GM18520 (cell line): ENCODE data around the gene NCAPD2.

Source experiments
- ATAC-seq: cut with Tn5 transposase; IDR thresholded peaks from one replicate; pipeline ENCODE4 v1.9.1; 2021; ENCODE audit not compliant: unreplicated experiment

The NCAPD2 gene

GRCh38 chr12:6493497-6494257 is at the start of gene NCAPD2:
Gene NCAPD2, plus strand, starts transcription at chr12:6494102. Its CDS starts 997 bp downstream, at chr12:6495099.
- ATAC-seq = peak; percentile 92

DNA sequence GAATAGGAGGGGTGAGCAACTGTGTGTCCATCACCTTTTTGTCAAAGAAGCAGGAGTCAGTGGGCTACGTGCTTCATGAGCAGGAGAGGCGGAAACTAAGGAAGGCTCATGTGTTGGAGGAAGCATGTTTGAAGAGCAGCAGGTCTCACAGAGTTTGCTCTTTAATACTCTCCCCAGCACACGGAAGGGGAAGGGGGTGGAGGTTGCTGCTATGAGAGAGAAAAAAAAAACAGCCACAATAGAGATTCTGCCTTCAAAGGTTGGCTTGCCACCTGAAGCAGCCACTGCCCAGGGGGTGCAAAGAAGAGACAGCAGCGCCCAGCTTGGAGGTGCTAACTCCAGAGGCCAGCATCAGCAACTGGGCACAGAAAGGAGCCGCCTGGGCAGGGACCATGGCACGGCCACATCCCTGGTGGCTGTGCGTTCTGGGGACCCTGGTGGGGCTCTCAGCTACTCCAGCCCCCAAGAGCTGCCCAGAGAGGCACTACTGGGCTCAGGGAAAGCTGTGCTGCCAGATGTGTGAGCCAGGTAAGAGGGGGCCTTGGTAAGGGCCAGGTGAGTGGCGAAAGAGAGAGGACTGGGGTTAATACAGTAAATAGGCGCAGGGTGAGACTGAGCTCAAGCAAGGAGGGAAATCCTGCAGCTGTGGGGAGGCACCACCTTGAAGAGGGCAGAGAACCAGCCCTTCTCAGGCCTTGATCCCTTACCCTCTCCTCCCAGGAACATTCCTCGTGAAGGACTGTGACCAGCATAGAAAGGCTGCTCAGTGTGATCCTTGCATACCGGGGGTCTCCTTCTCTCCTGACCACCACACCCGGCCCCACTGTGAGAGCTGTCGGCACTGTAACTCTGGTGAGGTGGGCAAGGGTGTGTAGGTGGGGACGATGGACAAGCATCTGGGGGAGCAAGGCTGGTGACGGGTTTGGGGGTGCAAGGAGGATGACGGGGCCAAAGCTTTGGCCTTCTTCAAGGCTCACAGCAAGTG is 48.9 kb upstream of the NCAPD2 start, which contains the start of gene CD27:
Gene CD27 (plus strand): TSS at position 252 of the 985 bp plus-strand sequence. CDS start 141 bp downstream, at position 393.
- no peak for ATAC-seq

DNA sequence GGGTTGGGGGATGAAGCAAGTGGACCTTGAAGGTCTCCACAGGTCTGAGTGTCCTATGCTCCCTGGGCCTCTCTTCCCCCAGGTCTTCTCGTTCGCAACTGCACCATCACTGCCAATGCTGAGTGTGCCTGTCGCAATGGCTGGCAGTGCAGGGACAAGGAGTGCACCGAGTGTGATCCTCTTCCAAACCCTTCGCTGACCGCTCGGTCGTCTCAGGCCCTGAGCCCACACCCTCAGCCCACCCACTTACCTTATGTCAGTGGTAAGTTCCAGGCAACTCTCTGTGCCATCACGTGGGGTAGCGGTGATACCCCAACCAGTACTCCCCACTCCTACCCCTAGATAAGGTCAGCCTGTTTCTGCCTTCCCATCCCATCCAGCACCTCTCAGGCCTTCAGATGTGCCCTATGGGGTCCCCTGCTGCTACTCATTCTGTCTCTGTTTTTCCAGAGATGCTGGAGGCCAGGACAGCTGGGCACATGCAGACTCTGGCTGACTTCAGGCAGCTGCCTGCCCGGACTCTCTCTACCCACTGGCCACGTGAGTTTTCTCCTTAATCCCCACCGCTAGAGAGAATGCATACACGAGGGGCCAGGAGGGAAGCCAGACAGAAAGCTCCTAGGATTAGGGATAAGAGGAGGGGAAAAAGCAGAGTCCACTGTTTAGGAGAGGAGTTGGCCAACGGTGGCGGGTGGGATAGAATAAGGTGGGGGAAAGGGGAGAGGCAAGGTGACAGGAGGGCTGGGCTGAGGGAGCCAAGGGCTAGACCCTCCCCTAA is 43.6 kb upstream of the NCAPD2 start:
- ATAC-seq = no peak

GRCh38 chr12:6450869-6451347 is 43.0 kb upstream of the NCAPD2 start:
- ATAC-seq = peak; percentile 2

GRCh38 chr12:6451348-6452244 is 42.3 kb upstream of the NCAPD2 start, which contains the start of gene TAPBPL:
Gene TAPBPL, plus strand, starts transcription at chr12:6452042. Its CDS starts 207 bp downstream, at chr12:6452249.
- peak; percentile 34 for ATAC-seq

DNA sequence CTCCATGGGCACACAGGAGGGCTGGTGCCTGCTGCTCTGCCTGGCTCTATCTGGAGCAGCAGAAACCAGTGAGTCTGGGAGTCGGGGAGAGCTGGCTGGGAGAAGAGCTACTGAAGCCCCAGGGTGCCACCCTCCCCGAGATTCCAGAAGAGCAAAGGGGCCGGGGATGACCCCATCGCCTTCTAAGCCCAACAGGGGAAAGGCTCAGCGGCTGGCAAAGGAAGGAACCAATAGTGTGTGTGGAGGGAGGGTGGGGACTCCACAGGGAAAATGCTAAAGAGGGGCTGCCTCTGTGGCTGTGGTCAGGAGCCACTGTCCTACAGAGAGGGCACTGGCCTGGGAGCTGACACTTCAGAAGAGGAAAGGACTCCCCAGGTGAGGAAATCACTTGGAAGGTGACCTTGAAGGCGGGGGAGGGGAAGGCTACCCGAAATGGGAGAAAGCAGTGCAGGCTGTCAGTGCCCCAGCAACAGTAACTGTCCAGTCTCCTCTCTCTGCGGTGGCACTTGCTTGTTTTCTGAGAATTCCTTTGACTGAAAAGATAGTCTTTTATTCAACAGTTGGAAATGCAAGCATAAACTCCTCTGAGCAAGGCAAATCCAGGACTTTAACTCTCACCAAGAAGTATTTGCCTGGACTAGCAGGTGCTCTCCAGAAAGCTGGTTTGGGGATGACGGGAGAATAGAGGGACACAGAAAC is 41.5 kb upstream of the NCAPD2 start:
- no peak for ATAC-seq

DNA sequence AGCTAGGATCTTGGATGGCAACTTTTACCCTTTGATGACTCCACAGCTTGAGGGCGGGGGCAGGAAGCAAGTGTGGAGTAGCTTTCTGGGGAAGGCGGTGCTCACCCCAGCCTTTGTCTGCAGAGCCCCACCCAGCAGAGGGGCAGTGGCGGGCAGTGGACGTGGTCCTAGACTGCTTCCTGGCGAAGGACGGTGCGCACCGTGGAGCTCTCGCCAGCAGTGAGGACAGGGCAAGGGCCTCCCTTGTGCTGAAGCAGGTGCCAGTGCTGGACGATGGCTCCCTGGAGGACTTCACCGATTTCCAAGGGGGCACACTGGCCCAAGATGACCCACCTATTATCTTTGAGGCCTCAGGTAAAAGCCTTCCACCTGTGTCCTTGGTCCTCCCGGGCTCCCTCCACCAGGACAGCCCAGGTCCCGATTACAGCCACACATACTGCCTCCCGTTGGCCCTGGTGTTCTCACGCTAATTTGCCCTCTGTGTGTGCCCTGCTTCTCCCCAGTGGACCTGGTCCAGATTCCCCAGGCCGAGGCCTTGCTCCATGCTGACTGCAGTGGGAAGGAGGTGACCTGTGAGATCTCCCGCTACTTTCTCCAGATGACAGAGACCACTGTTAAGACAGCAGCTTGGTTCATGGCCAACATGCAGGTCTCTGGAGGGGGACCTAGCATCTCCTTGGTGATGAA is 40.8 kb upstream of the NCAPD2 start:
- ATAC-seq = no peak

DNA sequence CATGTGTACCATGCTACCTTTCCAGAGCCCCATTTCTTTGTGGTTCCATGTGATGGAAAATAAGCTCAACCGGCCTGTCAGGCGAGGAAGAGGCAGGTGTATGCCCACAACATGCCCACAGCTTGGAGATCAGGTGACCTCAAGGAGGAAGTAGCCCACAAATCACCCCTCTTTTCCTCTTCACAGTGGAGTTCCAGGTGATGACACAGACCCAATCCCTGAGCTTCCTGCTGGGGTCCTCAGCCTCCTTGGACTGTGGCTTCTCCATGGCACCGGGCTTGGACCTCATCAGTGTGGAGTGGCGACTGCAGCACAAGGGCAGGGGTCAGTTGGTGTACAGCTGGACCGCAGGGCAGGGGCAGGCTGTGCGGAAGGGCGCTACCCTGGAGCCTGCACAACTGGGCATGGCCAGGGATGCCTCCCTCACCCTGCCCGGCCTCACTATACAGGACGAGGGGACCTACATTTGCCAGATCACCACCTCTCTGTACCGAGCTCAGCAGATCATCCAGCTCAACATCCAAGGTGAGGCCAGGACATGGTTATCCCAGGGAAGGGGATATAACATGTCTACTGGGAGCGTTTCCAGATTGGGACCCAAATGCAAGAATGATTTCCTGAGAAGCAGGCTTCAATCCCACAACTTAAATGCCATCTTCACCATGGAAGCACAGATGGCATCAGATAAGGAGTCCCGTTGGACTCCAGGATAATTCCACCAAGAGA is 36.5 kb upstream of the NCAPD2 start:
- ATAC-seq = no peak

DNA sequence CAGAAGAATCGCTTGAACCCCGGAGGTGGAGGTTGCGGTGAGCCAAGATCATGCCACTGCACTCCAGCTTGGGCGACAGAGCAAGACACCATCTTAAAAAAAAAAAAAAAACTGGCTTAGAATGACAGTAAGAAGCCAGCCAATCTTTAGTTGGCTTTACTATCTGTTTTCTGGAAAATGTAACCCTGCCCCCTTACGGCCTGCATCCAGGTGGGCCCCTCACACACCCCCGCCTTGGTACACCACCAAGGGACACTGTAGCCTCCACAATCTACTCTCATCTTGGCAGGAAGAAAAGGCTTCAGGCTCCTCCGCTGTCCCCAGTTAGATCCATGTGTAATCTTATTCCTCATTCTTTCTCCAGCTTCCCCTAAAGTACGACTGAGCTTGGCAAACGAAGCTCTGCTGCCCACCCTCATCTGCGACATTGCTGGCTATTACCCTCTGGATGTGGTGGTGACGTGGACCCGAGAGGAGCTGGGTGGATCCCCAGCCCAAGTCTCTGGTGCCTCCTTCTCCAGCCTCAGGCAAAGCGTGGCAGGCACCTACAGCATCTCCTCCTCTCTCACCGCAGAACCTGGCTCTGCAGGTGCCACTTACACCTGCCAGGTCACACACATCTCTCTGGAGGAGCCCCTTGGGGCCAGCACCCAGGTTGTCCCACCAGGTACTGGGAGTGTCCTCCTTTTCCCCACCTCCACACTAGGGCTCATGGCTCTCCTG is 35.5 kb upstream of the NCAPD2 start:
- no peak for ATAC-seq

DNA sequence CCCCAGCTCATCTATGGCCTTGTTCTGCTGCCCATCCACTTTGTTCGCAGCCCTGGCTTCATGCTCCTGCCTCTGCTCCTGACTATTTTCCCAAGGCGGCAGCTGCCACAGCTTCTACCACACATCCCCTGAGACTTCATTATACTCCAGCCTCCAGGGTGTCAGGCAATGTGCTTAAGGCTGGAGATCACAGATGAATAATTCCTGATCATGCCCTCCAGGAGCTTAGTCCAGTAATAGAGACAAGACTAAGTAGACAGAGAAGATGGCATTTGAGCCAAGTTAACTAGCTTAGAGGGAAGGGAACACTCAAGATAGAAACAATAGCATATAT is 34.9 kb upstream of the NCAPD2 start:
- no peak for ATAC-seq

GRCh38 chr12:6460751-6461371 is 33.0 kb upstream of the NCAPD2 start:
- no peak for ATAC-seq

- ATAC-seq = peak; percentile 63
These were observed 32.3 kb upstream of the NCAPD2 start for GRCh38 chr12:6461401-6462233.

DNA sequence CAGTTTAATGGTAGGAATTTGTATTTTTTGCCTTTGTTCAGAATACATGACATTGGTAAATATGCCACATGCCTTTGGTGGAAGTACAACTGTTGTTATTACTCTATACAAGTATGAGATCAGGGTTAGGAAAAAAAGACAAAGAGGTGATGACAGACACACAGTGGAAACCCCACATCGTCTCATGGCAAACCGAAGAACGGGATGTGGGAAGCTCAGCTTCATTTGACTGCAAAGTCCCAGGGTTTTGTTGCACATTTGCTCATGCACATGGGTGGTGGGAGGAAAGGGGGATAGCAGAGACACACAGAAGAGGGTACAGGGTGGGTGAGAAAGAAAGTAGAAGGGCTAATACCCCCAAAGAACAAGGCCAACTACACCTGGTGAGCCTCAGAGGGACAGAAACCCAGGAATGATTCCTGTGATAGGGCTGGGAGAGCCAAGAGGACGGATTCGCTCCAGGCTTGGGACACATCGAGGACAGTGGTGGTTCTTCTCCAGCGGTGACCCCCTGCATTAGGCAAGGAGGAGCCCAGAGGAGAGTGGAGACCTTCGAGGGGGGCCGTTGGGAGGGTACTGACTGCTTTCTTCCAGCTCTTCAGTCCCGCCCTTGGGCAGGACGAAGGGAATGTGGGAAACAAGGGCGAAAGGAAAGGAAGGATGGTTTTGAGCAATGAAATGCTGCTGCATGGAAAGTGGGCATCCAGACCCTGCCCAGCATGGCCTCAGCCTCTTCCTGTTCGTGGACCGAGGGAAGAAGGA is 31.5 kb upstream of the NCAPD2 start:
- ATAC-seq = no peak

- ATAC-seq = no peak
These were observed 30.7 kb upstream of the NCAPD2 start for GRCh38 chr12:6463216-6463615.

GRCh38 chr12:6463858-6464257 is 30.0 kb upstream of the NCAPD2 start:
- no peak for ATAC-seq
